GM21526 (cell line): ENCODE results near the gene PIGA.
"Not testable (repeated sequence)": the region's sequence is repeated elsewhere in the genome, so short reads cannot be mapped to it uniquely, and the experiment has no call there.

ENCODE experiments used
- ATAC-seq: cut with Tn5 transposase; IDR thresholded peaks from one replicate; pipeline ENCODE4 v1.9.1; 2021; ENCODE audit warnings: moderate library complexity; ENCODE audit not compliant: unreplicated experiment, low FRiP score

The PIGA gene

DNA sequence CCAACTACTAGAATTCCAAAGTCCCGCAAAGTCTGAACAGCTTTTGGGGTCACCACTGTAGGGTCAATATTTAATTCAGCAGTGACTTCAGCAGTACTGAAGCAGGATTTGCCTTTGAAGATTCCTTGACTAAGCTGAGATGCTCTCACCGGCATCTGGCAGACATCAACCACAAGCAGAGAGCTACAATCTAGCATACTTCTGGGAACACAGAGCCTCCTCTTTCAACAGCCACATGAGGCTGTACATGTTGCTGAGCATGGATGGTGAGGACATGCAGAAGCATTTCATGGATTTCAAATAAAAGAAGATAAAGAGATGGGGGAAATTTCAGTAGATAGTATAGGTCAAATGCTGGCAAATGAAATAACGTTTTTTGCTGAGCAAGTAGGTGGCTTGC, 13.3 kb downstream of the PIGA start:
- ATAC-seq = no peak

DNA sequence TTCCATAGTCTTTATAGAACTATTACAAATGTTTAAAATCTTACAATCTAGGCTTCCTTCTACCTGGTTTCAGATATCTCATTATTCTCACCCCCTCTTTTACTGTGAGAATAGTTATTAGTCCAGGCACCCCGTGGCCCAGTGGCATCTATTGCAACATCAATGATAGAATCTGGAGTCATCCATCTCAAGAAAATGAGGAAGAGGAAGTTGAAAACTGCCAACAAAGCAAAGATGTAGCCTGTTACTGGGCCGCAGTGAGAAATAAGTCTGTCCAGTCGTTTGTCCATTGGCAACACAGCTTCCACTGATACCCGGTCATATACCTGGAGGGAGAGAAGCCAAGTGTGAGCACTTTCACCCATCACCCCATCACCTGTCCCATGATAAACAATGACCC, 13.9 kb downstream of the PIGA start:
- ATAC-seq = no peak

DNA sequence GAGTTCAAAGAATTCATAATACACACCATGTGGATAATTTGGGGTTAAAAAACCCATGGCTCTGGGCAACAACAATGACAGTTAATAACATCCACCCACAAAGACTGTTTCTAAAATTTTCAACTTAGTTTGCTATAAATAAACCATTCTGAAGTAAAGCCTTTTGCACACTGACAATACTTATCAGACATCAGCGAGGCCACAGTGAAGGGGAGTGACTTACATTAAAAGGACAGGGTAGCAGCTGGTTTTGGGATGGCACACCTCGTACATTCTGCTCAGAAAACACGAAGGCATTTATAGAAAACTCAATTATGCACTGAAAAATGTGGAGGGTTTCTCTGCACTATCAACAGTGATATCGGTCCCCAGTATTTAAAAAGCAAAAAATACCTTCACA, 15.0 kb downstream of the PIGA start:
- no peak for ATAC-seq

DNA sequence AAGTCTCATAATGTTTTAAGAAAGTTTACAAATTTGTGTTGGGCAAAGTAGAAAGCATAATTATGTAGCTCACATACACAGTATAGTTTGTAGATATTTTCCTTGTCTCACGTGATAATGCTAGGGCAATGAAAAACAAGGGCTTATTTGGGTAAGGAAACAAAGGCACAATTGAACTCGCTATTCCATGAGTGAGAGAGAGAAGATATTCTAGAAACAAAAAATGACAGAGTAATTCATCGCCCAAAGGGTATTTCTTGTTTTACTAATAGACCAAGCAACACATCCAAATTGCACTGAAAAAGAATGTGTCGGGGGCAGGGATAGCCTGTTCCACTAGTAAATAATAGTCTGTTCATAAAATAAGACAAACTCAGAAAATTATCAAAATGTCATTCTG, 16.2 kb downstream of the PIGA start:
- no peak for ATAC-seq

DNA sequence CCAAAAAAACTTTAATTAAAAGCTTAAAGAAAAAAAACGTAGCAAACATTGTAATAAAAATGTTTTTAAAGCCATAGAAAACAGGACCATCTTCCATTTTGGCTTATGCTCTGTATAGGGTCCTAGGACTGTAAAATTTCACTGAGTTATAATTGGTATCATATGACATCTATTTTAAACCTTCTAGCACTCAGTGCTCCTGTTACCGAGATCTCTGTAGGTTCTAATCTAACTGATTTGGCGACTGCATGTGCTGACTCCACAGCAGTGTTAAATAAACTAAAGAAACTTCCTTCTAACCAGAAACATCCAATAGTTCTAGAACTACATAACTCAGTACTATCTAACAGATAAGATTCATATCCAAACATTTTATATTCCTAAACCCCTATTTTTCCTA, 19.8 kb downstream of the PIGA start, which contains the start of gene ASB11:
ASB11 (minus strand) TSS at position 132 of the 400 bp plus-strand sequence; CDS start at position 97, 35 bp downstream.
- no peak for ATAC-seq

DNA sequence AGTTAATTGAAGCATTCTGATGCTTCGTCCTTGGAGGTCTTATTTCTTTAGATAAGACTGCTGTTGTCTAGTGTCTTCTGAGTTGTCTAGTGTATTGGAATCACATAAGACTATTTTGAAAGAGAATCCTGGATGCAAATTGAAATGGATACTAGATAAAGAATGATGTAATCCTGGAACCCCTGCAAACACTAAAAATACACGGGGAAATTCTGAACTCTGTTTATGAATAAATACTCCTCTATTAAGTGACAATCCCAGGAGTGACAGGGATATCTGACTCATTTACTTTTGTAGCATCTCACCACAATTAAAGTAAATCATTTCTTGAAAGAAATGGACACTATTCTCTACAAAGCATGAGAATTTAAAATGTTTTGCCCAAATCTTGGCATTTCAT, 20.9 kb downstream of the PIGA start:
- ATAC-seq = no peak

DNA sequence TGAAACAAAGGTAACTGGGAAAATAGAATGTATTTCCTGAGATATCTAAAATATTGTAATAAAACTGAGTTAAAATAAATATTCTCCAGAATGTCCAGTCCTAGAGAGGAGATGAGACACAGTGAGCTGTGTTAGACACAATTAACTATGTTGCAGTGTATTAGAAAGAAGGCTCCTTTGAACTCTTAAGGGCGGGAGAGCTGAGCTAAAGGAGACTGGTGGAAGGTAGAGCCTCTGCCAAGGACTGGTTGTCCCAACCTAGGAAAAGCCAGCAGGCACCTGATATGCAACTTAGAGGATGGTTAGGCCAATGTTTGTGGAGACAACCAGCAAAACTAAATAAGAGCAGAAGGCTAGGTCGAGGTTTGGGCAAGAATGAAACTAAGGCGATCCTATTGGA, 24.2 kb downstream of the PIGA start:
- no peak for ATAC-seq

DNA sequence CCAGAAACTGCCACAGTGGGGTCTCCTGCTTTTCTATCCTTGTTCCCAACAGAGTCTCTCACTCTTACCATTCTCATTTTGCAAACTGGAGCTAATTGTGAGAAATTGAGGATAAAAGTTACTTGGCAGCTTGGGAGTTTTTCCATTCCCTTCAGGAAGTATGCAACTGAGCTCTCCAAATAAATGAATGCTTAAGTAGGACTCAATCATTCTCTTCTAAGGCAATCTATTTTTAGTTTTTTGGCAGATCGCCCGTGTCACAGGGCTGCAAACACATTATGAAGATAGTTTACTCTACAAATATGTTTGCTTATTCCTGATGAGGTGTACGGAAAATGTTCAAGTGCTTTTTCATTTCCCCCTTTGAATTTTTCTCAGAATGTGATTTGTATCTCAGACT, 25.2 kb downstream of the PIGA start:
- ATAC-seq = no peak

DNA sequence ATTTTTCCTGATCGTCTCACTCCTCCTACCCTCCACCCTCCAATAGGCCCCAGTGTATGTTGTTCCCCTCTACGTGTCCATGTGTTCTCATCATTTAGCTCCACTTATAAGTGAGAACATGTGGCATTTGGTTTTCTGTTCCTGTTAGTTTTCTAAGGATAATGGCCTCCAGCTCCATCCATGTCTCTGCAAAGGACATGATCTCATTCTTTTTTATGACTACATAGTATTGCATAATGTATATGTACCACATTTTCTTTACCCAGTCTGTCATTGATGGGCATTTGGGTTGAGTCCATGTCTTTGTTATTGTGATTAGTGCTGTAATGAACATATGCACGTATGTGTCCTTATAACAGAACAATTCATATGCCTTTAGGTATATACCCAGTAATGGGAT, 29.4 kb downstream of the PIGA start:
- ATAC-seq = not testable (repeated sequence)

DNA sequence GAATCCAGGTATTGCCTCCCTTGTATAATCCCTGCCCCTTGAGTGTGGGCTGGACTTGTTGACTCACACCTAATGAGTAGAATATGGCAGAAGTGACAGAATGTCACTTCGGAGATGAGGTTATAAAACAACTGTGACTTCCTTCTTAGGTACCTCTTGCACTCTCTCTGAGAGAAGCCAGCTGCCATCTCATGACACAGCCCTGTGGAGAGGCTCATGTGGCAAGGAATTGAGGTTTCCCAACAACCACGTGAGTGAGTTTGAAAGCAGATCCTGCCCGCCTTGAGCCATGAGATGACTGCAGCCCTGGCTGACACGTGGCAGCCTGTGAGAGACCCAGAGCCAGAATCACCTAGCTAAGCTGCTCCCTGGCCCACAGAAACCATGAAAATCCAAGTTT, 33.4 kb downstream of the PIGA start:
- ATAC-seq = no peak

DNA sequence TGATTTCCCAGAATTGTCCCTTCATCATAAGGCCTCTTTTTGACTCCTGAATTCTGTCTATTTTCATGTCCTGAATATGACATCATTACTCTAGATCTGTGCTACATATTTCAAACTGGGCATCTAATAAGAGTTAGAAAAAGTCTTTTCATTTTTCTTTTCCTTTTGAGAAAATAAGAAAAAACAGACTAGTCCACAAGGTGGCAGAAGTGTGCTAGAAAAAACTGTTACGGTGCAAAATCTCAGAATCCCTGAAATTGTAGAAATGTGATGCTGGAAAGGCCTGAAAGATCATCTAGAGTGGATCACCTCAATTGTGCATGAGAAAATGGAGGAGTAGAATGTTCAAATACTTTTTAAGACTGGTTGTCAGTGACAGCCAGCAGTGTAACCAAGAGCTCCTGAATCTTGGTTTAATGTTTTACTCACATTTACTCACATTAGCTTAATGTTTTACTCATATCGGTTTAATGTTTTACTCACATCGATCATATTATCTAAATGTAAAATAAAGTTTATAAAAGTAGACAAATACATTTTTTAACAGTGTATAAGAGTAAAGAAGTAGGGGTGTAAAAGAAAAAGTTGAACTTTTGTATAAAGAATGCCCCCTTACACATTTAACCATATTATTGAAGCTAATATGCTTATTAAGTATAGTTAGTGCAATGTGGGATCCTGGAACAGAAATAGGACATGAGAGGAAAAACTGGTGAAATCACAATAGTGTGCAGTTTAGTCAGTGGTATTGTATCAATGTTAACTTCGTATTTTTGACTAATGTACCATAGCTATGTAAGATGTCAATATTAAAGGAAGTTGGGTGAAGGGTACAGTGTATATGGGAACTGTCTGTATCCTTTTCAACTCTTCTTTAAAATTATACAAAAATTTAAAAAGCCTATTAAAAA, 35.1 kb downstream of the PIGA start:
- ATAC-seq = no peak

DNA sequence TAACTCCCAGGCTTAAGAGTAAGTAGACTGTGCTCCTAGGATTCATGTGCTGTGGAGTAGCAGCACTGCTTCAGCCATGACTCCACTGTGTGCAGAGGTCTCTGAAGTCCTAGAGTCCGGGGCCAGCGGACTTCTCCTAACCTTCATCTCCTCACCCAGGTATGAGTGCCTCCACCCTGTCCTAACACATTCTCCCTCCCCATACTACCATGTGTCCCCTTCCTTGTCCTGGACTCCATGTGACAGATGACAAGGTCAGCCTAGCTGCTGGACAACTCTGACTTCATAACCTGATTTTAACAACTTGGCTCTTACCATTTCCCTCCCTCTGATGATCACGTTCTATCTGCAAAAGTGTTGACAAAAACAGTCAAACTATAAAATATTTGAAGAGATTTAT, 36.5 kb downstream of the PIGA start:
- no peak for ATAC-seq

DNA sequence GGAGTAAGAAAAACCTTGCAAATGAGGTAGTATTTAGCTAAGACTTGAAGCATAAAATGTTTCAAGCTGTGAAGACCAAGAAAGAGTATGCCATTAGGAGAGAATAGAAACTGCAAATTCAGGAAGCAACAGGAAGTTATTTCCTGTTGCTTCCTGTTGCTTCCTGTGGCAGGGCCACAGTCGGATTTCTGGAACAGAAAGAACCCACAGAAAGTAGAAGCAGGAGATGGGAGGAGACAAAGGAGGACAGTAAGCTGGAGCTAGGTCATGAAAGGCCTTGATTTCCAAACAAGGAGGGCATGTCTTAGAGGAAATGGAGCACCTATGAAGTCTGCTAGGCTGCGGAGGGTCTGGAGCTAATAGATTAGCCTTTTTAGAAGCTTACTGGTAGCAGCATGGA, 37.1 kb downstream of the PIGA start:
- no peak for ATAC-seq

DNA sequence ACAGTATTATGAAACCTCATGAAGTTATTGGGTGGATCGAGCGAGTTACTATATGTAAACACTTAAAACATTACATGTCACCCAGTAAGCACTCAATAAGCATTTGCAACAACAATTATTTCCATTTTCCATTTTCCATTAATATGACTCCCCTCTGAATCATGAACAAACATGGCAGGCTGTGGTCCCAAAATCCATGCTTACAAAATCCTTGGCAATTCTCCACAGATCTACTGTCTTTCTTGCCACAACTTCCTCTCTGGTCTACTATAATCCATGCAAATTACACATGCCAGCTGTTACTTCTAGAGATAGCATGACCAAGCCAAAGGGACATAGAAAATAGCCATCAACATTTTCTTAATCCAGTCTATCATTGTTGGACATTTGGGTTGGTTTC, 41.9 kb downstream of the PIGA start:
- no peak for ATAC-seq

DNA sequence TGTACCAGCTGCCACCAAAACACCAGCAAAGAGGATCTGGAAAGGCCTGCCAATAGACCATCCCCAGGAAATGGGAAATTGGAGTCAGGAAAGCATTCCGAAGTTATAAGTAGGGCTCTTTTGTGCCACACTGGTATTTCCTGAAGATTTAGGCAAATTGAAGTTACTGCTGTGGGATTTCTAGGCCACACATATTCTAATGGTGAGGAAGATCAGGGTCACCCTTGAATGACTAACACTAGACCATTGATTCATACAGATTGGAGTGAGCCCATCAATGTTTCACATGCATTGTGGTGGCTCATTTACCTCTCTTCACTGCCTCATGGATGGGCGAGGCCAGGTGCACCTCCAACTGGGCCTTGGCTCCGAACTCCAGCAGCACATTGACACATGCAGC, 42.5 kb downstream of the PIGA start:
- ATAC-seq = no peak

DNA sequence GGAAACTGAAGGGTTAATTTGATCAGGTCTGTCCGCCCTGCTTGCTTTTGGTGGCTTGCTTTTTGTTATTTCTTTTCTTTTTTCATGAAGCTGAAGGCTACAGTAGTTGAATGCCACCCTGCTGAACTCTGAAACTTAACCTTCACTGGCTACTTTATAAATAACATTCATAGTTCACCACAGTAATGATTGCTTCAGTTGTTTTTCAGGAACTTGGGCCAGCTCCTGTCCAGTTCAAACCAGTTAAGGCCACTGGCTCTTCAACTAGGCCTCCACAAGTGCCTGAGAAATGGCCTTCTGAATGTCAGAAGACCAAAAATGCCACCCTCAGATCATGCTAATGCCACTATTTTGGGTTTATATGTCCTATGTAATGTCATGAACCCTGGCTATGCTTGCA, 57.7 kb downstream of the PIGA start:
- no peak for ATAC-seq

DNA sequence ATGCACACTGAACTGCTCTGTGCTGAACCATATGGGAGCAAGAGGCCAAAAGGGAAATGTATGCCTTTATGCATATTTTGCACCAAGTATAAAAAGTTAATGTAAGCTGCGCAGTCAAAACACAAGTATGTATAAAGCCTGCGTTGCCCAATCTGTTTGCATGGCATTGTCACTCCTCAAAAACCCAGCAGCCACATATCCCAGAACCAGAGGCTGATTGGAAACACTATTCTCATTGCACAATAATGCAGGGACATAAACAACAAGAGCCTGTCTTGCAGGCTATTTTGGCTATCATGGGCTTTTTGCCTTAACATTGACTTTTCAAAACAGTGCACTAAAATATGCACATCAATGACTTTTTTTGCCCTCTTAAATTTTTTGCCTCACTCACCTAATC, 60.4 kb downstream of the PIGA start:
- ATAC-seq = no peak

DNA sequence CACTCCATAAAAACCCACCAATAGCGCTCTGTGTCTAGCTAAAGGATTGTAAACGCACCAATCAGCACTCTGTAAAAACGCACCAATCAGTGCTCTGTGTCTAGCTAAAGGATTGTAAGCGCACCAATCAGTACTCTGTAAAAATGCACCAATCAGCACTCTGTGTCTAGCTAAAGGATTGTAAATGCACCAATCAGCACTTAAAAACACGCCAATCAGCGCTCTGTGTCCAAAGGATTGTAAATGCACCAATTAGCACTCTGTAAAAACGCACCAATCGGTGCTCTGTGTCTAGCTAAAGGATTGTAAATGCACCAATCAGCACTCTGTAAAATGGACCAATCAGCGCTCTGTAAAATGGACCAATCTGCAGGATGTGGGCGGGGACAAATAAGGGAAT, 62.0 kb downstream of the PIGA start:
- ATAC-seq = not testable (repeated sequence)

DNA sequence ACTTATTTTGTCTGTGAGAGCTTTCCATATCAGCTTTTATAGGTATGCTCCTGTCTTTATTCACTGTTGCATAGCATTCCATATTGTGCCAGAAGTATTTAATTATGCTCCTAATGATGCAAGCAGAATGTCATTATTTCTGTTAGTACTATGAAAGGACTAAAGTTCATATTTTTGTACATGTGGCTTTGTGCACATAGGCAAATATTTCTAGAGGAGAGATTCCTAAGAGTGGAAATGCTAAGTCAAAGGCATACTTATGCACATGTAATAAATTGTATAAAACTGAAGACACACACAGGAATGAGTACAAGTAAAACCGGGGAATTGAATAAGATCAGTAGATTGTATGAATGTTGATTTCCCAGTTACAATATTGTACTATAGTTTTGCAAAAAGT, 63.6 kb downstream of the PIGA start:
- ATAC-seq = no peak

DNA sequence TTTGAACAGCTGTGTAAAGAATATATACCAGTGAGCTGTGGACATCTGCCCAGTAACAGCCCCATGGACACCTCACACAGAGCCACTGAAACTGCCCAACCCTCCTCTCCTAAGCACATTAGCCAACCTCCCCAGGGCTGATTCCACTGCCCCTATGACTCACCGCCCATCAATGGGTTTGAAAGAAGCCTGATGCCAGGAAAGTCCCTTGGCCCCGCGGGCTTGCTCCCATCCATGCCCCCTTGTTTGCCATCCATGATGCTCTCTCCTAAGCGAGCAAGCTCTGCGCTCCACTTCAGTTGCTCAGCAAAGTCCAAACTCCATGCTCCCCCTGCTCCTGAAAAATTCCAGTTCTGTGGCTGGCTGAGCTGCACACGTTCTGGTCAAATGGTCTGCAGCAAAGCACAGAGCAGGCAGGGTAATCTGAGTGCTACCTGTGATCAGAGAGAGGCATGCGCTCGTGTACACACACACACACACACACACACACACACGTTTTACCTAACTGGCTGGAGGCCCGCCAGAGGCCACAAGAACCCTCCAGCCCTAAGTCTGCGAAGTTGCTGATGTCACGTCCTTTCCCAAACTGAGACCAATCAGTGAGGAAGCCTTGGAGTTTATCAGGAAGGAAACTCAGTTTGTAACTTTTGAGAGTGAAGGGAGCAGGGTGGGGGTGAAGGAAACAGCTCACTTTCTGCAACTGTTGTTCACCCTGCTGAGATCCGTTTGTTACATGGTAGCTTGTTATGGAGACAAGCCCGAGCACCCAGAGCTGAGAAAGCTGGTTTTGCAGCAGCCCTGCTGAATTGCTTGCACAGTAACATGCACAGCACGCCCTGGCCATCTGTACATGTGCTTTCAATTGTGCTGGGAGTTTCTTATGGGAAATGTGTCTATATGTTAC, 65.5 kb downstream of the PIGA start, which contains the start of gene ASB9:
ASB9 (minus strand) TSS at position 466 of the 904 bp plus-strand sequence; CDS start at position 257, 209 bp downstream.
- ATAC-seq = no peak
